Activated CD8-positive, alpha-beta T cell treated with anti-CD3 and anti-CD28 coated beads for 36 hours (primary cell): Measurements from ENCODE around the gene LCA5L. TPM values are rescaled to one million over a fixed set of nuclear protein-coding genes. Genes with fewer than 3 reads are reported as not detected.

Experiments
- microRNA-seq: library from miRNA; unstranded; fragments of <30 nt; microRNA quantifications from one replicate; pipeline ENCODE4 v1.2.0, GENCODE V29; 2022; ENCODE audit warnings: borderline microRNAs expressed, borderline replicate concordance
- total RNA-seq, 2 experiments: library from RNA; stranded (reverse); gene quantifications; one replicate each; pipeline ENCODE4 v1.2.3, GENCODE V29; 2021

Gene LCA5L
- total RNA-seq, 2 experiments from 2014 or later = 0.36 TPM; not detected in 1

Small RNA genes within 50 kb of the gene (microRNA-seq; reads per million reads assigned to microRNA genes)
- not detected for gene MIR6508

Other genes with a start within 250 kb of the LCA5L start
- gene BRWD1, start 132.1 kb downstream of the LCA5L start, total RNA-seq = 10 to 100 TPM; 27.9 to 29.3 TPM
- 100 to 1,000 TPM; 415 to 416 TPM for gene HMGN1, start 96.7 kb downstream of the LCA5L start, total RNA-seq
- 1 to 10 TPM; 4.5 to 4.8 TPM for gene SH3BGR, start 6.2 kb upstream of the LCA5L start, total RNA-seq
- gene B3GALT5, start 167.2 kb upstream of the LCA5L start, total RNA-seq = not detected